SK-N-SH treated with all-trans-retinoic acid at 6 μM for 48 hours (cell line): ENCODE data around the gene OLFML3.

Source experiments
- ATAC-seq: fragments of 200-7000 bp; cut with Tn5 transposase; 3 replicates; pipeline ENCODE4 v1.9.1; 2020; ENCODE audit warnings: mild to moderate bottlenecking, moderate library complexity
- ARNTL ChIP-seq: fragments of 450-650 bp; formaldehyde crosslinking; IDR thresholded peaks from 2 replicates; pipeline ENCODE4 v1.5.0; 2020; ENCODE audit warnings: low read depth, mild to moderate bottlenecking, moderate library complexity, borderline replicate concordance
- BACH2 ChIP-seq: fragments of 250-450 bp; sonication (Bioruptor Pico); IDR thresholded peaks from 2 replicates; pipeline ENCODE4 v1.9.0; 2021; ENCODE audit warnings: mild to moderate bottlenecking, borderline replicate concordance
- ESRRG ChIP-seq: fragments of 250-450 bp; sonication (Bioruptor Pico); IDR thresholded peaks from 2 replicates; pipeline ENCODE4 v1.6.1; 2021; ENCODE audit warnings: mild to moderate bottlenecking
- GLIS3 ChIP-seq: fragments of 250-450 bp; sonication (Bioruptor Pico); IDR thresholded peaks from 2 replicates; pipeline ENCODE4 v1.5.0; 2020; ENCODE audit warnings: mild to moderate bottlenecking, moderate library complexity
- ISL1 ChIP-seq: fragments of 250-450 bp; sonication (Bioruptor Pico); IDR thresholded peaks from 2 replicates; pipeline ENCODE4 v2.1.2; 2022; ENCODE audit warnings: mild to moderate bottlenecking, moderate library complexity
- OSR1 ChIP-seq: fragments of 250-450 bp; sonication (Bioruptor Pico); IDR thresholded peaks from 2 replicates; pipeline ENCODE4 v1.8.0; 2022; ENCODE audit warnings: moderate library complexity, mild to moderate bottlenecking, inconsistent platforms
- PPARA ChIP-seq: fragments of 250-450 bp; sonication (Bioruptor Pico); IDR thresholded peaks from 2 replicates; pipeline ENCODE4 v1.5.0; 2020; ENCODE audit warnings: mild to moderate bottlenecking, borderline replicate concordance
- RARB ChIP-seq: fragments of 250-450 bp; sonication (Bioruptor Pico); IDR thresholded peaks from 2 replicates; pipeline ENCODE4 v1.8.0; 2021; ENCODE audit warnings: mild to moderate bottlenecking, moderate library complexity
- SNAI2 ChIP-seq: fragments of 250-450 bp; sonication (Bioruptor Pico); IDR thresholded peaks from 2 replicates; pipeline ENCODE4 v1.5.0; 2020; ENCODE audit warnings: mild to moderate bottlenecking, moderate library complexity
- TCF4 ChIP-seq: fragments of 250-450 bp; sonication (Bioruptor Pico); IDR thresholded peaks from 2 replicates; pipeline ENCODE4 v1.8.0; 2021; ENCODE audit warnings: mild to moderate bottlenecking, moderate library complexity, borderline replicate concordance
- TOX ChIP-seq: fragments of 250-450 bp; sonication (Bioruptor Pico); IDR thresholded peaks from 2 replicates; pipeline ENCODE4 v1.8.0; 2021; ENCODE audit warnings: mild to moderate bottlenecking, moderate library complexity, borderline replicate concordance
- ZC3H10 ChIP-seq: fragments of 250-450 bp; sonication (Bioruptor Pico); IDR thresholded peaks from 2 replicates; pipeline ENCODE4 v1.5.1; 2021; ENCODE audit warnings: mild to moderate bottlenecking, moderate library complexity
- ZFP3 ChIP-seq: fragments of 250-450 bp; sonication (Bioruptor Pico); IDR thresholded peaks from 2 replicates; pipeline ENCODE4 v1.5.0; 2020; ENCODE audit warnings: mild to moderate bottlenecking, moderate library complexity
- ZFP30 ChIP-seq: fragments of 450-650 bp; formaldehyde crosslinking; IDR thresholded peaks from 2 replicates; pipeline ENCODE4 v1.5.0; 2022; ENCODE audit warnings: mild to moderate bottlenecking, moderate library complexity
- ZNF565 ChIP-seq: fragments of 450-650 bp; formaldehyde crosslinking; conservative IDR thresholded peaks from 2 replicates; pipeline ENCODE4 v1.5.0; 2020; ENCODE audit warnings: low read depth, mild to moderate bottlenecking, moderate library complexity
- ZNF70 ChIP-seq: fragments of 450-650 bp; formaldehyde crosslinking; IDR thresholded peaks from 2 replicates; pipeline ENCODE4 v1.5.0; 2020; ENCODE audit warnings: mild to moderate bottlenecking, moderate library complexity
- TF ChIP-seq, protein P1 (sequence below): fragments of 250-450 bp; sonication (Bioruptor Pico); IDR thresholded peaks from 2 replicates; pipeline ENCODE4 v1.8.0; 2021; ENCODE audit warnings: low read depth, mild to moderate bottlenecking, moderate library complexity, borderline replicate concordance
- TF ChIP-seq, protein P2 (sequence below): fragments of 250-450 bp; sonication (Bioruptor Pico); IDR thresholded peaks from 2 replicates; pipeline ENCODE4 v1.5.0; 2020; ENCODE audit warnings: mild to moderate bottlenecking, moderate library complexity
- TF ChIP-seq, protein P3 (sequence below): fragments of 250-450 bp; sonication (Bioruptor Pico); IDR thresholded peaks from 2 replicates; pipeline ENCODE4 v1.5.1; 2021; ENCODE audit warnings: mild to moderate bottlenecking, moderate library complexity
- TF ChIP-seq, protein P4 (sequence below): fragments of 250-450 bp; sonication (Bioruptor Pico); IDR thresholded peaks from 2 replicates; pipeline ENCODE4 v1.8.0; 2020; ENCODE audit warnings: mild to moderate bottlenecking, moderate library complexity, borderline replicate concordance
- TF ChIP-seq, protein P5 (sequence below): fragments of 250-450 bp; sonication (Bioruptor Pico); IDR thresholded peaks from 2 replicates; pipeline ENCODE4 v1.5.1; 2020; ENCODE audit warnings: low read depth, mild to moderate bottlenecking, moderate library complexity

The OLFML3 gene

DNA sequence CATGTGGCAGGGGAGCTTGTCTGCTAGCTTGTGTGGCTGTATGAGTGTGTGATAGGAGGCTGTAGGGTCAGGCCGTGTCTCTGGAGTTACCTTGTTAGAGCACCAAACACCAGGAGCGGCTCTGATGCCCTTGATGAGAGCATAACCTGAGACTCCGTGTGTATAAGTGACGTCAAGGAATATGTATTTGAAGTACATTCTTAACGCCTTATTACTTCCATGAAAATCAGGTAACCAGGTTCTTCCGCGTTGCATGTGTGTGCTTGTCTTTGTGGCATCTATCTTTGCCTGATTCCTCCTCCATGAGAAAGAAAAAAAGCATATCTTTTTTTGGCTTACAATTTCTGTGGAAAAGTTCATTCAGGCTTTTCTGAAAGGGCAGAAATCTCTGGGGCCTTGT is 4.6 kb downstream of the OLFML3 start:
- TF ChIP-seq PPARA (no peak), ZFP3 (CRISPR knock-in tag) (no peak), SNAI2 (no peak), GLIS3 (CRISPR knock-in tag) (no peak), ZFP30 (CRISPR knock-in tag) (no peak), OSR1 (no peak), TCF4 (no peak), ISL1 (CRISPR knock-in tag) (no peak), BACH2 (CRISPR knock-in tag) (no peak), ESRRG (CRISPR knock-in tag) (no peak), ZNF565 (CRISPR knock-in tag) (no peak), ZC3H10 (CRISPR knock-in tag) (no peak), ARNTL (CRISPR knock-in tag) (no peak), RARB (CRISPR knock-in tag) (no peak), ZNF70 (no peak)
- TF ChIP-seq, protein P1, sequence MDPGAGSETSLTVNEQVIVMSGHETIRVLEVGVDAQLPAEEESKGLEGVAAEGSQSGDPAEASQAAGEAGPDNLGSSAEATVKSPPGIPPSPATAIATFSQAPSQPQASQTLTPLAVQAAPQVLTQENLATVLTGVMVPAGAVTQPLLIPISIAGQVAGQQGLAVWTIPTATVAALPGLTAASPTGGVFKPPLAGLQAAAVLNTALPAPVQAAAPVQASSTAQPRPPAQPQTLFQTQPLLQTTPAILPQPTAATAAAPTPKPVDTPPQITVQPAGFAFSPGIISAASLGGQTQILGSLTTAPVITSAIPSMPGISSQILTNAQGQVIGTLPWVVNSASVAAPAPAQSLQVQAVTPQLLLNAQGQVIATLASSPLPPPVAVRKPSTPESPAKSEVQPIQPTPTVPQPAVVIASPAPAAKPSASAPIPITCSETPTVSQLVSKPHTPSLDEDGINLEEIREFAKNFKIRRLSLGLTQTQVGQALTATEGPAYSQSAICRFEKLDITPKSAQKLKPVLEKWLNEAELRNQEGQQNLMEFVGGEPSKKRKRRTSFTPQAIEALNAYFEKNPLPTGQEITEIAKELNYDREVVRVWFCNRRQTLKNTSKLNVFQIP: no peak
- TF ChIP-seq, protein P2, sequence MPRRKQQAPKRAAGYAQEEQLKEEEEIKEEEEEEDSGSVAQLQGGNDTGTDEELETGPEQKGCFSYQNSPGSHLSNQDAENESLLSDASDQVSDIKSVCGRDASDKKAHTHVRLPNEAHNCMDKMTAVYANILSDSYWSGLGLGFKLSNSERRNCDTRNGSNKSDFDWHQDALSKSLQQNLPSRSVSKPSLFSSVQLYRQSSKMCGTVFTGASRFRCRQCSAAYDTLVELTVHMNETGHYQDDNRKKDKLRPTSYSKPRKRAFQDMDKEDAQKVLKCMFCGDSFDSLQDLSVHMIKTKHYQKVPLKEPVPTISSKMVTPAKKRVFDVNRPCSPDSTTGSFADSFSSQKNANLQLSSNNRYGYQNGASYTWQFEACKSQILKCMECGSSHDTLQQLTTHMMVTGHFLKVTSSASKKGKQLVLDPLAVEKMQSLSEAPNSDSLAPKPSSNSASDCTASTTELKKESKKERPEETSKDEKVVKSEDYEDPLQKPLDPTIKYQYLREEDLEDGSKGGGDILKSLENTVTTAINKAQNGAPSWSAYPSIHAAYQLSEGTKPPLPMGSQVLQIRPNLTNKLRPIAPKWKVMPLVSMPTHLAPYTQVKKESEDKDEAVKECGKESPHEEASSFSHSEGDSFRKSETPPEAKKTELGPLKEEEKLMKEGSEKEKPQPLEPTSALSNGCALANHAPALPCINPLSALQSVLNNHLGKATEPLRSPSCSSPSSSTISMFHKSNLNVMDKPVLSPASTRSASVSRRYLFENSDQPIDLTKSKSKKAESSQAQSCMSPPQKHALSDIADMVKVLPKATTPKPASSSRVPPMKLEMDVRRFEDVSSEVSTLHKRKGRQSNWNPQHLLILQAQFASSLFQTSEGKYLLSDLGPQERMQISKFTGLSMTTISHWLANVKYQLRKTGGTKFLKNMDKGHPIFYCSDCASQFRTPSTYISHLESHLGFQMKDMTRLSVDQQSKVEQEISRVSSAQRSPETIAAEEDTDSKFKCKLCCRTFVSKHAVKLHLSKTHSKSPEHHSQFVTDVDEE (CRISPR knock-in tag): no peak
- TF ChIP-seq, protein P3, sequence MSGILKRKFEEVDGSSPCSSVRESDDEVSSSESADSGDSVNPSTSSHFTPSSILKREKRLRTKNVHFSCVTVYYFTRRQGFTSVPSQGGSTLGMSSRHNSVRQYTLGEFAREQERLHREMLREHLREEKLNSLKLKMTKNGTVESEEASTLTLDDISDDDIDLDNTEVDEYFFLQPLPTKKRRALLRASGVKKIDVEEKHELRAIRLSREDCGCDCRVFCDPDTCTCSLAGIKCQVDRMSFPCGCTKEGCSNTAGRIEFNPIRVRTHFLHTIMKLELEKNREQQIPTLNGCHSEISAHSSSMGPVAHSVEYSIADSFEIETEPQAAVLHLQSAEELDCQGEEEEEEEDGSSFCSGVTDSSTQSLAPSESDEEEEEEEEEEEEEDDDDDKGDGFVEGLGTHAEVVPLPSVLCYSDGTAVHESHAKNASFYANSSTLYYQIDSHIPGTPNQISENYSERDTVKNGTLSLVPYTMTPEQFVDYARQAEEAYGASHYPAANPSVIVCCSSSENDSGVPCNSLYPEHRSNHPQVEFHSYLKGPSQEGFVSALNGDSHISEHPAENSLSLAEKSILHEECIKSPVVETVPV (CRISPR knock-in tag): no peak
- TF ChIP-seq, protein P4, sequence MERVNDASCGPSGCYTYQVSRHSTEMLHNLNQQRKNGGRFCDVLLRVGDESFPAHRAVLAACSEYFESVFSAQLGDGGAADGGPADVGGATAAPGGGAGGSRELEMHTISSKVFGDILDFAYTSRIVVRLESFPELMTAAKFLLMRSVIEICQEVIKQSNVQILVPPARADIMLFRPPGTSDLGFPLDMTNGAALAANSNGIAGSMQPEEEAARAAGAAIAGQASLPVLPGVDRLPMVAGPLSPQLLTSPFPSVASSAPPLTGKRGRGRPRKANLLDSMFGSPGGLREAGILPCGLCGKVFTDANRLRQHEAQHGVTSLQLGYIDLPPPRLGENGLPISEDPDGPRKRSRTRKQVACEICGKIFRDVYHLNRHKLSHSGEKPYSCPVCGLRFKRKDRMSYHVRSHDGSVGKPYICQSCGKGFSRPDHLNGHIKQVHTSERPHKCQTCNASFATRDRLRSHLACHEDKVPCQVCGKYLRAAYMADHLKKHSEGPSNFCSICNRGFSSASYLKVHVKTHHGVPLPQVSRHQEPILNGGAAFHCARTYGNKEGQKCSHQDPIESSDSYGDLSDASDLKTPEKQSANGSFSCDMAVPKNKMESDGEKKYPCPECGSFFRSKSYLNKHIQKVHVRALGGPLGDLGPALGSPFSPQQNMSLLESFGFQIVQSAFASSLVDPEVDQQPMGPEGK (CRISPR knock-in tag): no peak
- TF ChIP-seq, protein P5, sequence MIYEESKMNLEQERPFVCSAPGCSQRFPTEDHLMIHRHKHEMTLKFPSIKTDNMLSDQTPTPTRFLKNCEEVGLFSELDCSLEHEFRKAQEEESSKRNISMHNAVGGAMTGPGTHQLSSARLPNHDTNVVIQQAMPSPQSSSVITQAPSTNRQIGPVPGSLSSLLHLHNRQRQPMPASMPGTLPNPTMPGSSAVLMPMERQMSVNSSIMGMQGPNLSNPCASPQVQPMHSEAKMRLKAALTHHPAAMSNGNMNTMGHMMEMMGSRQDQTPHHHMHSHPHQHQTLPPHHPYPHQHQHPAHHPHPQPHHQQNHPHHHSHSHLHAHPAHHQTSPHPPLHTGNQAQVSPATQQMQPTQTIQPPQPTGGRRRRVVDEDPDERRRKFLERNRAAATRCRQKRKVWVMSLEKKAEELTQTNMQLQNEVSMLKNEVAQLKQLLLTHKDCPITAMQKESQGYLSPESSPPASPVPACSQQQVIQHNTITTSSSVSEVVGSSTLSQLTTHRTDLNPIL (CRISPR knock-in tag): no peak
- TF ChIP-seq, all 23 proteins: peak for 0
- no peak for ATAC-seq

DNA sequence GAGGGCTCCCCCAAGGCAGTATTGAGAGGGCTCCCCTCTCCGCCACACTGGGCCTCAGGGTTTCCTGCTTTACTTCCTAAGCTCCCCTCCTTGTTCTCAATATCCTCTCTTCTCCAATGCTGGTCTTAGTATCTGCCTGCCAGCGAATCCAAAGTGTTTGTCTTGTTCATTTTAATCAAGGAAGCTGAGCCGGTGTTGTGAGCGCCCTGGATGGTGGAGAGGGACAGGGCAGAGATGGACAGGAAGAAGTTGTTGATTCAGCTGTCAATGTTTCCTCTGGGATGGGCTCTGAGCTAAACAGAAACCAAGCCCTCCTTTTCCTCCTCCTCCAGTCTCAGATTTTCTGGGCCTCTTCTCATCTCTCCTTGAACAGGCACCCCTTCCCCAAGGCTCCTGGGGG is 5.4 kb downstream of the OLFML3 start:
- no peak for TF ChIP-seq ARNTL (CRISPR knock-in tag)
- TF ChIP-seq, protein P5 (CRISPR knock-in tag): no peak
- no peak for TF ChIP-seq TOX
- no peak for TF ChIP-seq ESRRG (CRISPR knock-in tag)
- TF ChIP-seq PPARA: no peak
- TF ChIP-seq, protein P1: no peak
- TF ChIP-seq ZC3H10 (CRISPR knock-in tag): no peak
- TF ChIP-seq, all 23 proteins: peak for 0
- no peak for ATAC-seq
